Colonic mucosa (tissue), 4 donors: ENCODE results near the gene FAM13A. TPM values are rescaled to one million over a fixed set of nuclear protein-coding genes. Genes with fewer than 3 reads are reported as not detected.
"Not testable (repeated sequence)": the region's sequence is repeated elsewhere in the genome, so short reads cannot be mapped to it uniquely, and the experiment has no call there.

ENCODE experiments used
- DNase-seq: peaks from one replicate; pipeline ENCODE4 v3.0.0-alpha.2; 2020
- H3K27ac ChIP-seq: fragments of 200-600 bp; one replicate; pipeline ENCODE4 v1.8.0; 2021
- H3K27me3 ChIP-seq: fragments of 200-600 bp; one replicate; pipeline ENCODE4 v1.8.0; 2021
- H3K36me3 ChIP-seq: fragments of 200-600 bp; one replicate; pipeline ENCODE4 v1.8.0; 2021
- H3K4me1 ChIP-seq: fragments of 200-600 bp; one replicate; pipeline ENCODE4 v1.8.0; 2021; ENCODE audit warnings: mild to moderate bottlenecking
- H3K4me3 ChIP-seq: fragments of 200-600 bp; one replicate; pipeline ENCODE4 v1.8.0; 2021
- H3K9ac ChIP-seq, 2 donors: one replicate each; pipeline ENCODE4 v1.7.0; 2013; ENCODE audit warnings: control low read depth in 2 of 2, low read depth in 2 of 2, low read length in 2 of 2
- H3K9me3 ChIP-seq: fragments of 200-600 bp; one replicate; pipeline ENCODE4 v1.8.0; 2021
- CTCF ChIP-seq: fragments of 200-600 bp; IDR thresholded peaks from one replicate; pipeline ENCODE4 v1.8.0; 2022; ENCODE audit warnings: antibody characterized with exemption, mild to moderate bottlenecking
- intact Hi-C: fragments of 100-400 bp; cut with DNase I; formaldehyde crosslinking; loops from one replicate; pipeline ENCODE4 v1.14.1; 2022
- total RNA-seq, 2 donors: library from RNA; stranded (reverse); fragmentation: NEBNext Ultra II Directional in 1 of 2; extraction: Animal tissue kit (Norgen Biotek cat#: 25700) in 1 of 2; gene quantifications; one replicate each; pipeline ENCODE4 v1.2.1, GENCODE V29; 2021
- donor health status: healthy.
- donor health status: DM: no; HTN: no; CAD: no.
- donor health status: DM: no; HTN: no; CAD: no.

The FAM13A gene
- total RNA-seq, 2 donors from 2014 or later = 34.0 to 248 TPM

GRCh38 chr4:88998891-88999290 lies 58.1 kb downstream of the FAM13A start:
- Histone ChIP-seq H3K4me1 (no peaks in the 10 kb centered on the region), H3K9me3 (no peaks in the 10 kb centered on the region), H3K27me3 (no peaks in the 10 kb centered on the region), H3K36me3 (no peaks in the 10 kb centered on the region), H3K4me3 (no peak overlapping the region), H3K9ac (no peak overlapping the region), H3K27ac (no peak overlapping the region)
- no peak for DNase-seq
- no peak for TF ChIP-seq CTCF
- intact Hi-C loops = no loop called here

- no peak for DNase-seq
- Histone ChIP-seq H3K9me3 (no peaks in the 10 kb centered on the region), H3K9ac (no peak overlapping the region), H3K4me3 (no peak overlapping the region), H3K36me3 (no peaks in the 10 kb centered on the region), H3K27me3 (no peaks in the 10 kb centered on the region), H3K27ac (no peak overlapping the region), H3K4me1 (no peaks in the 10 kb centered on the region)
- intact Hi-C loops = no loop called here
- no peak for TF ChIP-seq CTCF
Observed at GRCh38 chr4:88998001-88998400, 59.0 kb downstream of the FAM13A start.

- Histone ChIP-seq H3K9me3 (no peaks in the 10 kb centered on the region), H3K36me3 (no peaks in the 10 kb centered on the region), H3K4me1 (no peaks in the 10 kb centered on the region), H3K27ac (no peak overlapping the region), H3K9ac (no peak overlapping the region), H3K4me3 (no peak overlapping the region), H3K27me3 (no peaks in the 10 kb centered on the region)
- TF ChIP-seq CTCF = no peak
- DNase-seq = no peak
- intact Hi-C loops = no loop called here
Observed at GRCh38 chr4:88995874-88996273, 61.1 kb downstream of the FAM13A start.

GRCh38 chr4:88995257-88995656 lies 61.7 kb downstream of the FAM13A start:
- H3K27ac ChIP-seq, intact Hi-C loops, H3K4me3 ChIP-seq, H3K36me3 ChIP-seq, H3K27me3 ChIP-seq, H3K4me1 ChIP-seq, H3K9me3 ChIP-seq, DNase-seq, H3K9ac ChIP-seq: not testable (repeated sequence)

- Histone ChIP-seq H3K4me1 (no peaks in the 10 kb centered on the region), H3K9me3 (no peaks in the 10 kb centered on the region), H3K4me3 (no peak overlapping the region), H3K9ac (no peak overlapping the region), H3K36me3 (no peaks in the 10 kb centered on the region), H3K27me3 (no peaks in the 10 kb centered on the region), H3K27ac (no peak overlapping the region)
- intact Hi-C loops = no loop called here
- no peak for TF ChIP-seq CTCF
- DNase-seq = no peak
Observed at GRCh38 chr4:88993246-88993645, 63.7 kb downstream of the FAM13A start.

- TF ChIP-seq CTCF = no peak
Observed at GRCh38 chr4:88991746-88992145, 65.2 kb downstream of the FAM13A start.

More at GRCh38 chr4:88991746-88992145, 65.2 kb downstream of the FAM13A start:
- Histone ChIP-seq H3K9ac (no peak overlapping the region), H3K9me3 (no peaks in the 10 kb centered on the region), H3K27ac (no peak overlapping the region), H3K27me3 (no peaks in the 10 kb centered on the region), H3K4me3 (no peak overlapping the region), H3K36me3 (no peaks in the 10 kb centered on the region), H3K4me1 (no peaks in the 10 kb centered on the region)
- intact Hi-C loops = no loop called here
- DNase-seq = no peak
